SIG-M5 (cell line): ENCODE measurements around the gene MOB2.

Experiments
- DNase-seq: peaks from one replicate; lab custom pipeline; 2025; lab: John Stamatoyannopoulos, UW

The MOB2 gene

GRCh38 chr11:1456176-1456575 is 30.4 kb downstream of the MOB2 start:
- no peak for DNase-seq

- no peak for DNase-seq
These were observed 30.9 kb downstream of the MOB2 start for GRCh38 chr11:1455763-1456060.

GRCh38 chr11:1455032-1455762 is 31.4 kb downstream of the MOB2 start:
- DNase-seq, result no peak

DNA sequence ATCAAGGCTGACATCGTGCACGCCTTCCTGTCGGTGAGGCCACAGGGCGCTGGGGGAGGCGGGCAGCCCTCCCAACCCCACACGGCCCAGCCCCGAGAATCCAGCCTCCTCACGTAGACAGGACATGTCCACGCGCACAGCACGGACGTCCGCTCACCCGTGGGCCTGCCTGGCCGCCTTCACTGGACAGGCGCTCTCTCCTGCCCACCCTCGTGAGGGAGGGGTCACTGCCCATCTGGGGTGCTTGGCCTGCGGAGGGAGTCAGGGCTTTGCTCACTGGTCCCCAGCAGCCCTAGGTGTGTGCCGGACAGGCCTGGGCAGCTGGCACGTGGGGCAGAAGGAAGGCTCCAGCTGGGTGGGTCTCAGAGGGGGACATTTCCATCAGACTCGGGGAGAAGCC is 32.0 kb downstream of the MOB2 start:
- DNase-seq, result no peak

- no peak for DNase-seq
These were observed 33.0 kb downstream of the MOB2 start for GRCh38 chr11:1453611-1454034.

GRCh38 chr11:1452744-1453143 is 33.8 kb downstream of the MOB2 start:
- DNase-seq, result no peak

GRCh38 chr11:1451781-1452470 is 34.7 kb downstream of the MOB2 start:
- DNase-seq, result no peak

DNA sequence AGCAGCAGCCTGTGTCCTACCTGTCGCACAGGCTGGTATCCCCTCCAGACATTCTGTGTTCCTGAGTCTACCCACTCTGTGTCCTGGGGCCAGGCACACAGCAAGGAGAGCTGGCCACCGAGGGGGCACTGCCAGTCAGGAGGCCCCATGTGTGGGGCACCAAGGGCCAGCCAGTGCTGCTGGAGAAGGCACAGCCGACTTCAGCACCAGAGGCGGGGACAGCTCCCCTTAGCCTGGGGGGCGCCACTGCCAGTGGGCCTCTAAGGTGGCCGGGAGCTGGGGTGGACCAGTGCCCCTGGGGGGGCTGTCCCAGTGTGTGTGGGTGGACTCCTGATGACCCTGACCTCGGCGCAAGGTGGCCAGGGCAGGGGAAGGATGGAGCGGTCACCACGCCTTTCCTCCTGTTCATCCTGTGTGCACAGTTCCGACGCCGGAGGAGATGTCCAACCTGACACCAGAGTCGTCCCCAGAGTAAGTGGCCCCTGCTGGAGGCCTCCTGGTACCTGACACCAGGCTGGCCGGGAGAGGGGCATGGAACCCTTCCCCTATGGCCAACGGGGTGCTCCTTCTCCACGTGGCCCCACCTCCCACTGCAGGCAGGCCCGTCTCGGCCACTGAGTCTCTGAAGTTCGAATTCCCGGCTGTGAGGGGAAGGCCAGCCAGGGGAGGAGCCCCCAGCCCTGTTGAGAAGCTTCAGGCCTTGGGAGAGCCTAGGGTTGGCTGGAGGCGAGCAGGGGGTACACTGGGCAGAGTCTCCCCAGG is 35.4 kb downstream of the MOB2 start:
- no peak for DNase-seq

DNA sequence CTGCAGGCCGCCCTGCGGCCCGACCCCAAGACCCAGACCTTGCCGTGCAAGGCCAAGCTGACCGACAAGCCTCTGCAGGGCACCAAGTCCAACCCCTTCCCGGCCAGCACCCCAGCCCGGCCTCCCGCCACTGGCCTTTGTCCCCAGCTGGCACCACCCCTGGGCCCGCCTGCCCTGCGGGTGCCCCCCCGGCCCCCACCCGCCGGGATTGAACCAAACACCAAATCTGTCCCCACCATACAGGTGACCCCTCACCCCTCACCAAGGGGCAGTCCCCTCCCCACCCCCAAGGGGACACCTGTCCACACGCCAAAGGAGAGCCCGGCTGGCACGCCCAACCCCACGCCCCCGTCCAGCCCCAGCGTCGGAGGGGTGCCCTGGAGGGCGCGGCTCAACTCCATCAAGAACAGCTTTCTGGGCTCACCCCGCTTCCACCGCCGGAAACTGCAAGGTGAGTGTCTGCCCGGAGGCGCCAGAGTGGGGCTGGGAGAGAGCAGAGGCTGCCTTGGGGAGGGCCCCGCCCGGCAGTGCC is 36.2 kb downstream of the MOB2 start:
- DNase-seq, result no peak

GRCh38 chr11:1449490-1450243 is 36.9 kb downstream of the MOB2 start:
- DNase-seq, result no peak

DNA sequence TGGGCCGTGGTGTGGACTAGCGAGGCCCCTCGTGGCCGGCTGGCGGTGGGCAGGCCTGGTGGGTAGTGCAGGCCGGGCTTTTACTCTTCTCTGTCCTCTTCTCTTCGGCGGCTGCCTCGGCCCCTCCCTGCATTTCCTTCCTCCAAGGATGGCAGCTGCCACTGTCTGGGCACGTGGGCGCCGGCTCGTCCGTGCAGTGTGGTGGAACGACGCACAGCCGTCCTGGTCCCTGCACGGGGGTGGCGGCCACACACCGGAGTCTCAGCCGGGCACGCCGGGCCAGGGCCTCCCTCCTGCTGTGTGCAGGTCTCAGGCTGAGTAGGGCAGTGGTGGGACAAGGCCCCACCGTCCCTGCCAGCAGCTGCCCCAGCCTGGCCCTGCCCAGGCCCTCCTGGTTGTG is 37.7 kb downstream of the MOB2 start:
- no peak for DNase-seq

DNA sequence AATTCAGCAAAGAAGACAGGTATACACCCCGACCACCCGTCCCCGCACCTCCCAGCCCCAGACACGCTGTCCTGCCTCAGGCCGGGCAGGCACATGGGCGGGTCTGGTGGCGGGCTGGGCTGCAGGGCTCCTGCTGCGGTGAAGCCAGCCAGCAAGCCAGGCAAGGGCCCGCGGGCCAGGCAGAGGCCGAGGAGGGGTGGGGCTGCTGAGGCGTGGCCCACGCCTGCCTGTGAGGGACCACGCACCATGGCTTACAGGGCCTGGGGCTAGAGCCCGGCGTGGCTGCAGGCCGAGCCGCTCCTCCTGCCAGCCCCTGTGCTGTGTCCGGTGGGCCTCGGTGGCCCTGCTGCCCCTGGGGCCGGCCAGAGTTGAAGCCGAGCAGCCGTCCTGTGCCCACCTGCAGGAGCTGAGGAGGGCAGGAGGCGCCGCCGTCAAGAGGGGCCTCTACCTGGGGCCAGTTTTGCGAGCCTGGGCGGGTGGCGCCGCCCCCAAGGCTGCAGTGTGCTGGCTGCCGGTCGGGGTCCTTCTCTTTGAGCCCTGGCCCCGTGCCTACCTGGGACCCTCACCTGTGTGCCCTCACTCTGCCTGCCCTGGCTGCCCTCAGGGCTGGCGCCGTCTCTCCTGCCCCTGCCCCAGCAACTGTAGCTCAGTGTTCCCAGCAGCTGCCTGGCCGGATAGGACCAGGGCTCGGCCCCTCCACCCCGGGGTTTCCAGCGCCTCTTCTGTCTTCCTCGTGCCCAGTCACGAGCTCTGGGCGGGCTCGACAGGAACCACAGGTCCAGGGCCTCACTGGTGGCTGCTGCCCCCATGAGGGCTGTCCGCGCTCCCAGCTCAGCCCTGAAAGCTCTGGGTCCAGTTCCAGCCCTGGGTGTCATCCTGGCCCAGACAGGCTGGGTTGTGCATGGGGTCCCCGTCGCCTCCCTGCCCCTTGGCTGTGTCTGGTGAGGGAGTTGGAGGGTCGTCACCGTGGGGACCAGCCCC is 38.4 kb downstream of the MOB2 start:
- no peak for DNase-seq

DNA sequence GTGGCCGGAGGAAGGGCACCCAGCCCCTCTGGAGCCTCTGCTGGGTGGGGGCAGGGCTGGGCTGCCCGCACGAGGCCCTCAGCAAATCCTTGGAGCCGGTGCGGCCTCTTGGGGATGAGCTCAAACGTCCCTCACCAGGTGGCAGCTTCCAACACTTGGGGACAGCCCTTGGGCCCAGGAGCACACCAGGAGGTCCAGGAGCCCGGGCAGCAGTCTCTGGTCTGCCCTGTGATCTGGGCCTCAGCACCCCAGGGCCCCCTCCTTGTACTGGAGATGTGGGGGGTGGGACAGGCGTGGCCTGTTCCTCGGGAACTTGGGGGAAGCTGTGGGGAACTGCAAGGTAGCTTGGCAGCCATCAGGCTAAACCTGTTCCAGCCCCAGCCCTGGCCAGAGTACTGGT is 40.0 kb downstream of the MOB2 start:
- DNase-seq, result no peak

DNA sequence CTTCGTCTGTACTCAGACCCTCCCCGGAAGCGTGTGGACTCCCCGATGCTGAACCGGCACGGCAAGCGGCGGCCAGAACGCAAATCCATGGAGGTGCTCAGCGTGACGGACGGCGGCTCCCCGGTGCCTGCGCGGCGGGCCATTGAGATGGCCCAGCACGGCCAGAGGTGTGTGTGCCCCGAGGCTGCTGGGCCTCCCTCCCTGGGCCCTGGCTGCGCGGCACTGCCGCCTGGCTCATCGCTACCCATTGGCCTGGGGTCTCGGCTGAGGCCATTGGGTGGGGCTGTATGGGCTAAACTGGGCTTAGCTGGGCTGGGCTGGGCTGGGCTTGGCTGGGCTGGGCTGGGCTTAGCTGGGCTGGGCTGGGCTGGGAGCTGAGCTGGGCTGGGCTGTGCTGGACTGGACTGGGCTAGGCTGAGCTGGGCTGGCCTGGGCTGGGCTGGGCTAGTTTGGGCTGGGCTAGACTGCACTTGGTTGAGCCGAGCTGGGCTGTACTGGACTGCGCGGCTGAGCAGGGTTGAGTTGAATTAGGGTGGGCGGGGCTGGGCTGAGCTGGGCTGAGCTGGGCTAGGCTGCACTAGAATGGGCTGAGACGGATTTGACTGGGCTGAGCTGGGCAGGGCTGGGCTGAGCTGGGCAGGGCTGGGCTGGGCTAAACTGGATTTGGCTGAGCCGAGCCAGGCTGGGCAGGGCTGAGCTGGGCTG is 40.7 kb downstream of the MOB2 start:
- no peak for DNase-seq

GRCh38 chr11:1444823-1445422 is 41.7 kb downstream of the MOB2 start:
- DNase-seq, result no peak

DNA sequence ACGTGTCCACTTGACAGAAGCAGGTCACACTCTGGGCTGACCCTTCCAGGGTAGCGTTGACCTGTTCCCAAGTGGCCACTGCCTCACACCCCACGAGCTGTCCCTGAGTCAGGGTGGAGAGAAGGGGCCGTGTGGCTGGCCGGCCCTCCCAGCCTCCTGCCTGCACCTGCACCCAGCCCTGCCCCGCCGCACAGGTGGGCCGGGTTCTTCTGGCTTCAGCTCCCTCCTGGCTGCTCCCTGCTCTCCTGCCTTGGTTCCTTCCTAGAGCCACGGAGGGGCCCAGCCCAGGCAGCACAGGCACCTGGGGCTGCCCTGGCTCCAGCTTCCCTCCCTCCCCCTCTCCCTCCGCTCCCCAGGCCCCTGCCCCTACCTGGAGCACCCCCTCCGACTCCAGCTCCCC is 42.3 kb downstream of the MOB2 start:
- DNase-seq, result no peak

GRCh38 chr11:1443737-1444136 is 42.8 kb downstream of the MOB2 start:
- DNase-seq, result no peak

DNA sequence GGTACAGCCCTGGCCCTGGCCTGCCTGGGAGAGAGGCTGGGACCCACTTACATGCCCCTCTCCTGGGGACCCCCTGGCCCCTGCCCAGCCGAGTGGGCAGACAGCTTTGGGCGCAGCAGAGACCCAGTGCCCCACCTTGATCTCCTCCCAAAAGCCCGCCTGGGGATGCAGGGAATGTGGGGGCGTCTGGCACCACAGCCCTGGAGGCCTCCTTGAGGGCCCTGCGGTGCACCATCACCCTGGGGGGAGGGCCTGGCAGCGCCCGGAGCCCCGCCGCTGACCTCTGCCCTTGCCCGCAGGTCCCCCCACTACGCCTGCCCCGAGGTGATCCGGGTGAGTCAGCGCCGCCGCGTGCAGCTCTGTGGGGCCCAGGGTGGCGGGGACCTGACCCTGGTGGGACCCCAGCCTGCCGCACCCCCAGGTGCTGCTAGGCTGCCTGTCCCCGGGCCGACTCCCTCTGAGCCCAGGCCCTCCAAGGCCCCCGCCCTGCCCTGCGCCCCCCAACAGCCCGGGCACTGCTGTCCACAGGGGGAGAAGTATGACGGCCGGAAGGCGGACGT is 43.7 kb downstream of the MOB2 start:
- DNase-seq, result no peak

DNA sequence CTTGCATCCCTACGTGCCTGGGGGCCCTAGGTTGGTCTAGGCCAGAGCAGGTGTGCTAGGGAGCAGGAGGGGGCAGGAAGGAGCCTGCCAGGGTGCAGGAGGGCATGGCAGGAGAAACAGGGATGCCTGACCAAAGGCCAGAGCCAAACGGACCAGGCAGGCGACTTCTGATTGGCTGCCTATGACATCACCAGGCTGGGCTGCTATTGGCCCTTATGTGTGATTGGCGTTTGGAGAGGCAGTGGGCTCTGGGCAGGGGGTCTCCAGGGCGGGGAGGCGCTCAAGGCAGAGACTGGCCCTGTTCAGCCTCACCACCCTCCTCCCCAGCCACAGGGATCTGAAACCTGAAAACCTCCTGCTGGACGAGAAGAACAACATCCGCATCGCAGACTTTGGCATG is 44.4 kb downstream of the MOB2 start:
- no peak for DNase-seq

DNA sequence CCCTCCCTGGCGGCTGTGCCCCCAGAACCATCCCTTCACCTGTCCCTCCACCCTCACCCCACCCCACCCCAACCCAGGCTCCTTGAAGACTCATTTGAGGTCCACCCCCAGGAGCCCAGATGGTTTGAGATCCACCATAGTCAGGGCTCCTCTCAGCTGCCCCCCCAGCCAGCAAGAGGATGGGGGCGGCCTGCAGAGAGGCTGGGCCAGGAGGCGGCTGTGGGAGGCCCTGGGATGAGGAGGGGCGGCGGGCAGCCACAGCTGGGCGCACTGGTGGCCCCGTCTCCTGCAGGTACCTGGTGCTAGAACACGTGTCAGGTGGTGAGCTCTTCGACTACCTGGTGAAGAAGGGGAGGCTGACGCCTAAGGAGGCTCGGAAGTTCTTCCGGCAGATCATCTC is 46.1 kb downstream of the MOB2 start:
- DNase-seq, result no peak
